Activated CD4-positive, CD25-positive, alpha-beta regulatory T cell treated with anti-CD3 and anti-CD28 coated beads, Interleukin-2, amount 50 U/mL, for 72 hours (primary cell): ENCODE measurements around the gene AFF2.

Experiments used
- DNase-seq: peaks from one replicate; pipeline ENCODE4 v3.0.0; 2021

The AFF2 gene

DNA sequence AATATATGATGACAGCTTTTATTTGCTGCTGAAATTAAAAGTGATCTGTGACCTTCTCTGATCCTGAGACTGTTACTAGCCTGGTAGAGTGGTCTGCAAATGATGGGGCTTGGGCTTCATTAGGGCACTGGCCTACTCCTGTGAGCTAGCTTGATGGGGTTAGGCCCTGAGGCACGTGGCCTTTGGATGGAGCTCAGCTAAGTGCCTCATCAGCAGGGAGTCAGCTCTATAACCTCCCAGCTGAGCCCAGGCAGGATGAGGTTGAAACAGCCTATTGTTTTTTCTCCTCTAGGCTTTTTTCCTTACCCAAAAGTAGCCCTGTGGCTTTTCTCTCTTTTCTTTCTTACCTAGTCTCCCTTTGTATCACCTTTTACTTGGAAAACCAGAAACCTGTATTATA, 92.2 kb downstream of the AFF2 start:
- no peak for DNase-seq

DNA sequence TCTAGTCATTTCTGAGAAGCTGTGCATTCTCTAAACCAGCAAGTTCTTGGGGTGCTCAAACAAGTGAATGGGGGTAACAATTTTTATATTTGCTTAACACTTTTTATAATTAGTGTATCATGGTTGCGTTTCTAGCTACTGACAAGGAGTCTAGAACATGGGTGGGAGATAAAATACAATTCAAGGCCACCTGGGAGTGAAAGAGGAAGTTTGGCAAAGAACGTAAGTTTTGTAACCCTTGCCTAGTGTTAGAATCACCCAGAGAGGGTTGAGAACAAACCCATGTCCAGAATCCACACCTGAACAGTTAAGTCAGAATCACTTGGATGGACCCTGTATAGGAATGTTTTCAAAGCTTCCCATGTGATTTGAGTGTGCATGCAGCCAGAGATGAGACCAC, 92.7 kb downstream of the AFF2 start:
- no peak for DNase-seq

DNA sequence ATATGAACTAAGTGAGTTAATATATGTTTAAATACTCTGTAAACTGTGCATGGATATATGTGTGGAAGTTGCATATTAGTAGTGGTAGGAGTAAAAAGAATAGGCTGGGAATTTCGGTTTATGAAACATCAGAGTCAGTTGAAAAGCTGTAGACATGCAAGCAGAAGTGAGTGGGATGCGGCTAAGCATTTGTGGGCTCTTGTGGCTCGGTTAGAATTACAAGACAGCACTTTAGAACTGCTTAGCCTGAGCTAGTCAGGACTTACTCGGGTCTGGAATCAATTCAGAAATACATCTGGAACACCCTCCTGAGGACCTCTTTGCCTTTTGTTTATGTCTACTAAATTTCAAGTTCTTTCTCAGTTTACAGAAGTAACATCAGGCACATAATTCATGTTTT, 93.6 kb downstream of the AFF2 start:
- no peak for DNase-seq

DNA sequence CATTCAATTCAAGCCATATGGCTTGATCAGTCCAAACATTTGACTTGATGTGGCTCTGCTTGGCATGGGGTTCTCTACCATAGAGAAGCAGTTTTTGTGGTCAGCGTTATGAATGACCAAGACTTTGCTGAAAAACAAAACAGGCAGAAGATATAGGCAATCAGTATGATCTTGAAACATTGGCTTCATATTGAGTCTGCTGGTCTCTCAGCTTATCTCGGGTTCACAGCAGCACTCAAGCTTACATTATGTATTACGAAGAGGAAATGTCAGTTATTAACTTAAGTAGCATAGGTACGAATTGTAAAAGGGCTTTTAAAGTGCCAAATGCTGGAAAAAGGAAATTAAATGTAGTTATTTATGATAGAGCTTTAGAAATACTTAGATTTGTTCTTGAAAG, 99.0 kb downstream of the AFF2 start:
- no peak for DNase-seq

DNA sequence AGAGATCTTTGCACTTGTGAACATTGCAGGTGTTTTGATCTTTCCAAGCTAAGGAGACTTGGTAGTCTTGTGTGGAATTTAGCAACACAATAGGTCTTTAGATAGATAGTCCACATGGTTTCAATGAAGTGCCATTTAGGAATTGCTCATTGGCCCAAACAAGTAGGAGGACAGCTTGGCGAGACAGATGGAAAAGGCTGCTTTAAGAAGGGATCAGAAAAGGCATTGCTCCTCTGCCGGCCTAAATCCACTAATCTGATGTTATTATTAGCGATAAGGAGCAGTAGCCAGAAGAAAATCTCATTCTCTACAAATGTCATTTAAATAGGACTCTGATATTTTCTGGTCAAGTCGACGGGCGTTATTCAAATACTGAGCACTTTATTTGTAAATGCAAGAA, 99.7 kb downstream of the AFF2 start:
- DNase-seq: no peak

DNA sequence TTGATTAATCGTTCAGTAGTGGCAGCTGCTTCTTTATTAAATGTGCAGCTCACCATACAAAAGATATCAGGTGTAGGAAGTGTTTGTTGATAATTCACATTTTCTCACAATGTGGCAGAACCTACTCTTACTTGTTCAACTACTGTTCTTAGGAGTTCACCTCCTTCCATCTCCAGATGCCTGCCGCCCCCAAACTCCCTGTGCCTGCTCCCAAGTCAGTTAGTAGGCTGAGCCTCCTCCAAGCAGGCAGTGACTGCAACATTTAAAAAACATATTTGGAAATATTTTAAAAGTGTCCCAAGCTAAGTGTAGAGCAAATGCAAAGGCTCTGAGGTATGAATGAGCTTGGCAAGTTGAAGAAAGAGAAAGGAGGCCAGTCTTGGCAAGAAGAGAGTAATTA, 100.2 kb downstream of the AFF2 start:
- DNase-seq: no peak

DNA sequence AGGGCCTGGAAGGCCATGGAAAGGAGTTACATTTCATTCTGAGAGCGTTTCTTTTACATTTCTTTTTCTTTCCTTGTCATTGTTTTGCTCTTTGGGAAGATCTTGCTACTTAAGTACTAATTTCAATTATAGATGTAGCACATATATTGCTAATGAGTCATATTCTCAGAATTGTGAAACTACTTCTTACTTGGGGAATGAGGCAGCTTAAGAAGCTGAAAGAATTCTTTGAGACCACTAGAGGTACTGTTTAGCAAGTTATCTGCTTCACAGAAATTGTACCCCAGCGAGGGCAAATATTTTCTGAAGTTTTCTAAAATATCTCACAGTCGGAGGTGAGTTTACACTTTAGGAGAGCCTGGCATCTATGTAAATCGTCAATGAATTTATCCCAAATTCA, 100.6 kb downstream of the AFF2 start:
- DNase-seq: no peak

DNA sequence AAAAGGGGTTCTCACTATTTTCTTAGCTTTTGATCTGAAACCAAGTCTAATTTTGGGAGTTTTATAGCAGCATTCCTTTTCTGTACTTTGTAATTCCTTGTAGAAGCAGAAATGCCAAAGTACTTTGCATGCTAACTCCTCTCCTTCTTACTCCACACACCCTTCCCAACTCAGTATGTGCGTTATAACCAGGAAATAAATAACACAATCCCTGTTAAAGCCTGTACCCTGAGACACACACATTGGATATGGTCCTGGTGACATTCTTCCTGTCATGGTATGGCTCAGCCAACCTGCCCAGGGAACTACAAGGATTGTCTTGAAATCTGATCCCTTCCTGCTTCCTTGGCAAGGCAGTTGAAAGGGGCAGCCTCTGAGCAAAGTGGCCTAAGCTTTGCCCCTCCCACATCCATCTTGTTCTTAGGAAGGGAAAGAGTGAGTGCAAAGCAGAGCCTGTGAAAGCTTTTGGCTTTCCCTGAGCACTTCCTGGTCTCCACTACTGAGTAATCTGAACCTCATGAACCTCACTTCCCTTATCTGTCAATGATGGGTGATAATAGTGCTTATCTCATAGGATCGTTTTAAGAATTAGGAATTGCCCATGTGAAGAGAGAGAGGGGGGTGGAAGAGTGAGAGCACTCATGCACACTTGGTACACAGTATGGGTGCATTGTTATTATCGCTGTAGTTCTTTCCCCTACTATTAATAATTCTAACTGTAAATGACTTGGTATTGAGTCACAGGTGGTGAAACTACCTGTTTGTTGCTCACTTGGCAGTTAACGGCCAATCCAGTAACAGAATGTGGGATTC, 109.3 kb downstream of the AFF2 start:
- no peak for DNase-seq

DNA sequence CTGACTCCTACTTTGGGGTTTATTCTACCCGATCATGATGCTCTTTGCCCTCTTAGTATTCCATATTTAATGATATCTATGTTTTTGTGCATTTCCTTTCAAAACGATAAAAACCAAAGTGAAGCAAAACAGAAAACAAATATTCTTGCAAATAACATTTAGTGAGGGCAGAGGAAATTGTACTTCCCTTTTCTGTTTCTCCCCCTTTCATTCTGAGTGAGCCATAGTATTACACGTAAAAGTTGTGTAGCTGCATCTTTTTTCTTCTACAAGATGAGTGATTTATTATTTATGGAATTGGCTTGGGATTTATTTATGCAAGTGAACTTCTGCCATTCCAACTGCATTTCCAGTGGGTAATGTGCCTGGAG, 109.9 kb downstream of the AFF2 start:
- DNase-seq: no peak

DNA sequence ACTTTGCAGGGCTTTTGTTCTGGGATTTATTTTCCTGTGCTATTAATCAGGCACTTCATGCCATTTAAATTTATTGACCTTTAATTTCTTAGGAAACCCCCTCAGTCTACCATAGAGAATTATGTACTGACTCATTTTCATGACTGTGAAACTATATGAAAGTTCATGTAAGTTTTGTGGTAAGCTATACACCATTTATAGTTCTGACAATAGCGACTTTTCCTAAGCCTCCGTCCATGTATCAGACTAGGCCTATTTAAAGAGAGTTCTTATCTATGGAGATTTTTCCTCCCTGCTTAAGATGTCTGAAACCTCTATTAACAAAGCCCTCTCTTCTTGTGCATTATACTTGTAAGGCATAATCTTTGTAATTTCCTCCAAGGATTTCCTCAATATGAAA, 111.6 kb downstream of the AFF2 start:
- DNase-seq: no peak

DNA sequence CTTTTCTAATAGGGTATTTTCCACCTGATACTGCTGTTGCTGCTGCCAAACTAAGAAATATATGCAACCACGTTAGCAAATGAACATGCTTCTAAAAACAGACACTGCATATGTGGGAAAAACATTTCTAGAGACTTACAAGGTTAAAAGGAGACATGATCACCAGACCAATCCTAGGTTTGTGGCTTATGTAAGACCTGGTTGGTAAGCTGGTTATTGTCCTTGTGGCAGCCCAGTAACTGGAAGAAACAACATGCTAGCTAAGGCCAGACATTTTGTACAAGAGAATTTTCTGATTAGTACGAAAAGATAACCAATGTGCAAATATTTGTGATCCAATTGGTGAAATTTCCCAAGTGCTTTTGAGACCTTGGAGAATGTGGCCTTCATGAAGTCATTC, 112.0 kb downstream of the AFF2 start:
- DNase-seq: no peak

DNA sequence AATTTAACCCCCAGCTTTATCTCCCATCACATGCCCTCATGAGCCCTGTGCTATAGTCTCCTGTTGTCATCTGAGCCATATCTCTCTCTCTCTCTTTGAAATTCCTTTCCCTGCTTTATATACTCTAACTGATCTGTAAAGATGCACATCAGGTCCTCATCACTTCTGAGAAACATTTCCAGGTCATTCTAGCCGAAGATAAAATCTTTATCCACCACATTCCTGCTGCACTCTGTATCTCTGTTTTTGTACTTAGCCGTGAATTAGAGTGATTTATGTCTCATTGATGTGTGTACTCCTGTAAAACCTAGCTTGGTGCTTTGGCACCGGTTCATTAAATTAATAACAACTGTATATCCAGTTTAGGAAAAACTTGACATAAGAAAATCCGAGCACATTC, 113.2 kb downstream of the AFF2 start:
- DNase-seq: no peak

DNA sequence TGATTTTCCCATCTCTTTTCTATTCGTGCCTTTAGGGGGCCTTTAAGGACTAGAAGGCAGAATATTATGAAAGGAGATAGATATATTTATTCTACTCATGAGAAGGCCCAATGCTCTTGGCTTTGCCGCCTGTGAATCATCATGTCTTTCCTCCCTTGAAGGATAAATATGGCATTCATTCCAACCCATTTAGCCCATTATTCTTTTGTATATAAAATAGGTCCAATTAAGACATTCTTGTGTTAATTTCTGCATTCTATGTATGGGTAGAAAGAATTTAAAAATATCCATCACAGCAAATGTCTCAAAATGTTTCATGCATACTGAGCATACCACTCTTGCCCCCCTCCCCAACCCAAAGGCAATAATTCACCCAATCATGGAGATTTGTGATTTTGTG, 115.1 kb downstream of the AFF2 start:
- no peak for DNase-seq

DNA sequence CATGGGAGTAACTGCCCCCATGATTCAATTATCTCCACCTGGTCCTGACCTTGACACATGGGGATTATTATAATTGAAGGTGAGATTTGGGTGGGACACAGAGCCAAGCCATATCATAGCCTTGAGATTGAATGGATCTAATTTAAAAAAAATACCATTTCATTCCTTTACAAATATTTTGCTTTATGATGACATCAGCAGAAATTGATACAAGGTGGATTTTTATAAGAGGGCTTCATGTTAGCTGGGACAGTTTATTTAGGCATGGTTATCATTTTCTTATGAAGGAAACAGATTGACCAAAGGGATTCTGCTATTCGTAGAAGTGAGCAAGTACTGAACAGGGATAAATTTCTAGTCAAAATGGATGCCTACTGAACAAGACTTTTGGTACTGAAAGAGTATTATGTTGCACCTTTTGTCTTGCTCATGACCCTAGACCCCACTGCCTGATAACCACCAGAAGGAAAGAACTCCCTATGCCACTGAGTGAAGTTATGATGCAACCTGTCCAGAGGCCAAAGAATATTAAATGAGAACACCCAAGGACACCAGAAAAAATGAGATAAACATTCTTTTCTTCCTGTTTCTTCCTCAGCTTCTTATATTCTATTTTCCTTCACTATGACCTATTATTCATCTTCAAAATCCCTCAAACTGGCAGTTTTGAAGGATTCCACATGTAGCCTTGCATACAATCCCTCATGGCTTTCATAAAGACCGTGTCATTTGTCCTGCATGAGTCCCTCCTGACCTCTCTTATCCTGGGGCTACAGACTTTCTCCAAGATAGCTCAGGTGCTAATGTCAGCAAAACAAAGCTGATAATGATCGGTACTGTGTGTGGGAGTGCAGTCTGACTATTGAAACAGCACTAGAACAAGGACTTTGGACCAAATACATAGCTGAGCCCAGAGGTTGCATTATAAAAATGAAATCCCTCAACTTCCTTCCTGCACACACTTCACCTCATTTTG, 118.3 kb downstream of the AFF2 start:
- no peak for DNase-seq

DNA sequence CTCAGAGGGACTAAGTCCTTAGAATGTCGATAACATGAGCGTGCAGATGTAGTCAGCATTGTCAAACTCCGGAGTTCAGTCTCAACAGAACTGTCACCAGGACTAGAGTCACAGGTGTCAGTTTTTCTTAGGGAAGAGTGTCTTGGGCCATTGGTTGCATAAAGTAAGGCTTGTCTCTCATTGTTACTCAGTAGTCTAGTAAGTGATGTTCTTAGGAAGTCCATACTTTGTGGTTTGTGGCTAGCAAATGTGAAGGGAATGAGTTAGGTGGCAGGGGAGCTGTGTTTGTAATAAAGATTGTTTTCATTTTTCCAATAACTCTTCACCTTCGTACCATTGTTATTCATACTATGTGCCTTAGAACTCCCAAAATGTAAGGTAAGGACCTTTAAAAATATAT, 119.6 kb downstream of the AFF2 start:
- DNase-seq: no peak

DNA sequence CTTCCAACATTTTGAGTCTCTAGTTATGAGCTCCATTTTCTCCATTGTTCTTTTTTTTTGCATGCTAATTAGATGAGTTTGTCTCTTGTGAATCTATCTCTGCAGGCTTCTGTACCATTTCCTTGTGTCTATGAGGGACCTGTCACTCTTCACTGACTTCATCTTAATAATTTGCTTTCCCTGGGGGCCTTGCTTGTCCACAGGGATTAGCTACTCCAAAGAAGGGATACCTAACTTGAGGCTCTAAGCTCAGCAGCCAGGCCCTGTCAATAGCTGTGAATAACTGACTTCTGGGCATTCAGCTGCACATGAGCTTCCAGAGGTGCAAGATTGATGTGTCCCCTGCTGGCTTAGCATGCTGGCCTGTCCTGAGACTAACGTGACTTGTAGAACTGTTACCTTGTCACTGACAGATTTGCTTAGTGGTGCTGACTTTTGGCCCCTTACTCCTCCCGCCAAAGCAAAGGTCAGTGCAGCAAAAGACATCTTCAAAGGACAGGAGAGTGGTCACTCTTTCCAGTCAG, 124.6 kb downstream of the AFF2 start:
- DNase-seq: no peak

DNA sequence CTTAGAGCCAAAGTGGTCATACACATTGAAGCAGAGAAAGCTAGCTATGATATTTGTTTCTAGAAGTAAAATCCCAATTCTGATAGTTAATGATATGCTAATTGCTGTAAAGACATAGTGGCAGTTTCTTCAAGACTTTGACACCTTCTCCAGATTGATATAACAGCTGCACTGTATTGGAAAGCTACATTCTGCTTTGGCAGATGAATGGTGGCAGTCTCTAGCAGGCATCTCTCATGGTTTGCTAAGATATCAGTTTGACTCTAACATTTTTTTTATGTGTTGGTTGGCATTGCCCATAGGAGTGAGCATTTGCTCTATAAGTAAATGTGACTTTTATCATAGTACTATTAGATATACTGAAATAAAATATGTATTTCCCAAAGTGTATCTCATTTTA, 128.2 kb downstream of the AFF2 start:
- DNase-seq: no peak

DNA sequence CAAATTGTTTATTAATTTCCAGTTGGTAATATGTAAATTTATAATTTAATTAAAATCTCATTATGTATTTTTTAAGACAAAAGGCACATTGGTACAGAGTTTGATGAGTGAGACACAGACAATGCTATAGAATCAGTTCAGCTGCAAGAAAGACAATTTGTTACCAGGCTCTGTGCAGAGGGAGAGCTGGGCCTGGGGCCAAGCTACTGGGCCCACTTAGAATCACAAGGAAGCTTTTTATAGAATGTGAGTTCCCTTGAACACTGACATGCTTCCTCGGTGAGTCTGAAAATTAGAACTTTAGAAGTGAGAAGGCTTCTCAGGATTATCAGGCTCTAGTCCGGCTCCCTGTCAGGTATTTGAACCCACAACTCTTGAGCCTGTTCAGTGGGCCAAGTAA, 129.0 kb downstream of the AFF2 start:
- DNase-seq: no peak

DNA sequence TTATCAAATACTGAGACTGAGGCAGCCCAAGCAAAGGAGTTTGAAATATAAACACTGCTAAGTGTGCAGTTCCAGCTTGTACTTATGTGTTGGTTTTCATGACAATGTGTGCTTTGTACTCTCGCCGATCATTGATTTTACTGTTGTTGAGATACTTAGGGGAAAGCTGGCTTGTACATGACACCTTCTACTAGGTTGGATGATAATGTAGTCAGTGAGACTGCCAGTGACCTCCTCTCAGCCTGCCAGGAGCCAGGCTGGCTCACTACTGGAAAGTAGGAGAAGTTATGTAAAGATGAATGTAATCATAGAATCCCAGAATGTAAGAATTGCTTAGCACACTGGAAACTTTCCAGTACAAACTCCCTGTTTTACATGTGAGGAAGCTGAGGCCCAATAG, 132.0 kb downstream of the AFF2 start:
- DNase-seq: no peak

DNA sequence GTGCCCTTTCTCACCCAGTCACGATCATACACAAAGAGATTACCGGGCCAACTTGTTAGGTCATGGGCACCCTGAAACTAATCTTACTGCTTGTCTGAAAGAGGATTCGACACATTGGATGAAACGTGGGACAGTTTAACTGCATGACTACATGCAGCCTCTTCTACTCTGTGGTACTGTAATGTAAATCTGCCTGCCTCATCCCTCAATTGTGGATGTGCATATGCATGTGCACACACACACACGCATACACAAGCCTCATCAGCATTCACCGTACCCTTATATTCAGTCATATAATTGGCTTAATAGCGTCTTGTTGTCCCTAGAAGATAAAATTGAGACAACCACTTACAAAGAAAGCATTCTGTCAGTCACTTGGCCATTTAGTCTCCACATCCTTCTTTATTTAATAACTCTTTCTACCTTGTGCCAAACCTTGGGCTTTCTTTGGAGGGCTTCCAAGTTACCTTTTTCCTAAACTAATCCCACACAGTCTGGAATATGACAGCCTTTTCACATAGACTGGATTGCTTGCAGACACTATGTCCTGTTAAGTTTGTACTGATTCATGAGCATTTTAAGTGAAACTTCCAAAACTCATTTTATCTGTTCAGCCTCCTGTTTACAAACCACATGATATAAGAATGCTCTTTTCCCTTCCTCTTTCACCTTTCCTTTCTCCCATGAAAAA, 132.9 kb downstream of the AFF2 start:
- DNase-seq: no peak

DNA sequence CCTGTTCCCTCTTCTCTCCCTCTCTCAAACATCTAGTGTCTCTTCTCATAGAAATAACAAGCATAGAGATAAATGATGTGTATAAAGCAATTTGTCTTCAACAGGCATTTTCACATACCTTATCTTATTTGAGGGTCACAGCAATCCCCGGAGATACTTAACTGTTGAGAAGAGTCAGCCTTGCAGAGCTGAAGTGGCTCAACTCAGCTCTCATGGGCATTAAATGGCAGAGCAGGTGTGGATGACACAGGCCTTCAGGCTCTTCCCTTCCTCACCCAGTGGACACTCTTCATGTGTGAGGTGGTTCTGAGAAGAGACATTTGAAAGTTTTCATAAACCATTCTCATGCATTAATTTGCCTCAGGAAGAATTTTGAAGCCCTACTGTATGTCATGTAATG, 134.2 kb downstream of the AFF2 start:
- DNase-seq: no peak

DNA sequence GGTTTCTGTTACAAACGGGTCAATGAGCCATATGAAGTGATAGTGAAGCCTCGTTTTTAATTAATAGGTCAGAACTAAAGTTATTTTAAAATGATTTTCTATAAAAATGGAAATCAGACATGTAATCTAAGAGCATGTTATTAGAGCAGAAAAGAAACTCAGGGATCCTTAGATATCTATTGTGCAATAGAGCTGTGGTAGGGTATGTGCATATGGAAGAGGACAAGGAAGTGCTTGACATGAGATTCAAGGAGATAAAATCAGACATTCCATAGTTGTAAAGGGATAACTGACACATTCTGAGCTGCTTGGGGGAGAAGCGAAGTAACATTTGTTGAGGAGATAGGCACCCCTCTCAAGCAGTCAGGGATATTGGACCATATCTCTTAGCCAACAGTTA, 143.0 kb downstream of the AFF2 start:
- no peak for DNase-seq

DNA sequence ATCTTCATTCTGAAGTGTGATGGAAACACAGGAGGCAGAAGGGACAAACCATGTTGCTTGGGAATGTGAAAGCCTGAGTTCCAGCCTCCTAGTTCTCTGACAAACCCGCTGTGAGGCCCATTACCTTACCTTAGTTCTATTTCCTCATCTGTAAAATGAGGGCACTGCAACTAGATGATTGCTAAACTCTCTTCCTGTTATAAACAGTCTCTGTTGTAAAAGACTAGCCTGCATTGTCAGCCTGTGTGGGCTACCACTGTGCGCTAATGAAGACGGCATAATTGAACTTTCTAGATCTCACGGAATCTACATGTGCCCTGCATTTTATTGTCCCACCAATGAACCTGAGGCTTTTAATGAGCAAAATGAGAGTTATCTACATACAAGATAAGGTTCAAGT, 147.2 kb downstream of the AFF2 start:
- no peak for DNase-seq
